GM21526 (cell line): Measurements from ENCODE around the gene ZNF256.

Experiments used
- ATAC-seq: cut with Tn5 transposase; IDR thresholded peaks from one replicate; pipeline ENCODE4 v1.9.1; 2021; ENCODE audit warnings: moderate library complexity; ENCODE audit not compliant: unreplicated experiment, low FRiP score

The ZNF256 gene

GRCh38 chr19:57947419-57948134 is at the start of gene ZNF256:
ZNF256 (minus strand) TSS chr19:57947706; CDS start chr19:57947474, 232 bp downstream.
- peak; percentile 86 for ATAC-seq

- no peak for ATAC-seq
These were observed 45.3 kb upstream of the ZNF256 start for GRCh38 chr19:57992841-57993240.

GRCh38 chr19:57978586-57979289 is 31.2 kb upstream of the ZNF256 start:
- no peak for ATAC-seq

- ATAC-seq: no peak
These were observed 26.9 kb upstream of the ZNF256 start, which contains the start of gene C19orf18 for GRCh38 chr19:57974434-57974833. C19orf18 (minus strand) TSS chr19:57974534; CDS start chr19:57974432, 102 bp downstream.

GRCh38 chr19:57964761-57965160 is 17.3 kb upstream of the ZNF256 start:
- ATAC-seq: no peak

GRCh38 chr19:57961785-57962184 is 14.3 kb upstream of the ZNF256 start:
- ATAC-seq: no peak

GRCh38 chr19:57954996-57955395 is 7.5 kb upstream of the ZNF256 start:
- ATAC-seq: no peak

- ATAC-seq: no peak
These were observed 2.2 kb upstream of the ZNF256 start for GRCh38 chr19:57949702-57950101.

- no peak for ATAC-seq
These were observed 1.8 kb upstream of the ZNF256 start for GRCh38 chr19:57949296-57949695.

GRCh38 chr19:57947088-57947418 is 453 bp downstream of the ZNF256 start:
- no peak for ATAC-seq

- ATAC-seq: no peak
These were observed 1.2 kb downstream of the ZNF256 start for GRCh38 chr19:57946316-57946715.

- ATAC-seq: no peak
These were observed 5.9 kb downstream of the ZNF256 start for GRCh38 chr19:57941593-57941992.

- no peak for ATAC-seq
These were observed 11.8 kb downstream of the ZNF256 start for GRCh38 chr19:57935731-57936130.

GRCh38 chr19:57934820-57935665 is 12.5 kb downstream of the ZNF256 start, which contains the start of gene ZNF418:
ZNF418 (minus strand) TSS chr19:57935402; CDS start chr19:57933822, 1,580 bp downstream.
- ATAC-seq: no peak

GRCh38 chr19:57927587-57927986 is 19.9 kb downstream of the ZNF256 start:
- no peak for ATAC-seq

- ATAC-seq: peak; percentile 96
These were observed 31.1 kb downstream of the ZNF256 start, which contains the start of gene ZNF417 for GRCh38 chr19:57916168-57916995. ZNF417 (minus strand) TSS chr19:57916592; CDS start chr19:57916411, 181 bp downstream.

GRCh38 chr19:57914531-57914930 is 33.0 kb downstream of the ZNF256 start:
- ATAC-seq: no peak

GRCh38 chr19:57907394-57907793 is 40.1 kb downstream of the ZNF256 start:
- ATAC-seq: no peak

GRCh38 chr19:57905258-57905657 is 42.2 kb downstream of the ZNF256 start:
- no peak for ATAC-seq

GRCh38 chr19:57903618-57904184 is 43.8 kb downstream of the ZNF256 start:
- no peak for ATAC-seq
